GM19468 (cell line): ENCODE results near the gene TMEM164.

Source experiments
- ATAC-seq: cut with Tn5 transposase; IDR thresholded peaks from one replicate; pipeline ENCODE4 v1.9.1; 2021; ENCODE audit warnings: mild to moderate bottlenecking, moderate library complexity, moderate number of reproducible peaks; ENCODE audit not compliant: unreplicated experiment; ENCODE audit errors: extremely low read depth

The TMEM164 gene

GRCh38 chrX:110226931-110227330 lies 224.0 kb downstream of the TMEM164 start:
- ATAC-seq, result no peak
